Smooth muscle cell (in vitro differentiated cells): ENCODE results near the gene KLHL1. TPM values are rescaled to one million over a fixed set of nuclear protein-coding genes. Genes with fewer than 3 reads are reported as not detected.

ENCODE experiments used
- DNase-seq: peaks from one replicate; lab custom pipeline; 2025; ENCODE audit not compliant: unreplicated experiment; lab: John Stamatoyannopoulos, UW
- H2AFZ ChIP-seq: fragments of 200-600 bp; sonication (generic); 2 replicates; pipeline ENCODE4 v1.6.0; 2016; ENCODE audit warnings: antibody characterized with exemption, low read depth, mild to moderate bottlenecking
- H3F3A ChIP-seq: fragments of 200-600 bp; sonication (generic); 2 replicates; pipeline ENCODE4 v1.6.0; 2017; ENCODE audit warnings: antibody characterized with exemption, low read depth
- H3K27ac ChIP-seq: fragments of 200-600 bp; sonication (generic); 2 replicates; pipeline ENCODE4 v1.5.1; 2016; ENCODE audit warnings: low read depth, mild to moderate bottlenecking
- H3K27me3 ChIP-seq: fragments of 200-600 bp; sonication (generic); 2 replicates; pipeline ENCODE4 v1.6.1; 2016; ENCODE audit warnings: low read depth, mild to moderate bottlenecking
- H3K36me3 ChIP-seq: fragments of 200-600 bp; sonication (generic); 2 replicates; pipeline ENCODE4 v1.5.1; 2016; ENCODE audit warnings: low read depth
- H3K4me1 ChIP-seq: fragments of 200-600 bp; sonication (generic); 2 replicates; pipeline ENCODE4 v1.5.1; 2016; ENCODE audit warnings: low read depth
- H3K4me2 ChIP-seq: fragments of 200-600 bp; sonication (generic); 2 replicates; pipeline ENCODE4 v1.6.0; 2016; ENCODE audit warnings: mild to moderate bottlenecking
- H3K4me3 ChIP-seq: fragments of 200-600 bp; sonication (generic); 2 replicates; pipeline ENCODE4 v1.5.1; 2016; ENCODE audit warnings: mild to moderate bottlenecking
- H3K79me2 ChIP-seq: fragments of 200-600 bp; sonication (generic); 2 replicates; pipeline ENCODE4 v1.6.0; 2016; ENCODE audit warnings: low read depth, mild to moderate bottlenecking
- H3K9ac ChIP-seq: fragments of 200-600 bp; sonication (generic); 2 replicates; pipeline ENCODE4 v1.6.0; 2016; ENCODE audit warnings: low read depth
- H3K9me3 ChIP-seq: fragments of 200-600 bp; sonication (generic); replicated peaks from 2 replicates; pipeline ENCODE4 v1.5.1; 2016; ENCODE audit warnings: low read depth
- H4K20me1 ChIP-seq: fragments of 200-600 bp; sonication (generic); 2 replicates; pipeline ENCODE4 v1.6.0; 2016; ENCODE audit warnings: low read depth
- WGBS: methylation state at CpG from one replicate; pipeline ENCODE4 v1.1.7; 2016; ENCODE audit warnings: low lambda C conversion rate; 5-methylcytosine and 5-hydroxymethylcytosine counted together
- polyA plus RNA-seq: library from polyadenylated mRNA; unstranded; fragments of >200 nt; fragmentation: Nextera tagmentation; extraction: Ambion mirVana; gene quantifications from 2 replicates; pipeline ENCODE4 v1.2.1, GENCODE V29; 2016
- total RNA-seq: library from RNA; depleted of rRNA; stranded (reverse); fragments of >200 nt; gene quantifications from 2 replicates; pipeline ENCODE4 v1.2.3, GENCODE V29; 2014
- TF ChIP-seq, protein P1 (sequence below): fragments of 200-600 bp; sonication (generic); IDR thresholded peaks from 2 replicates; pipeline ENCODE4 v1.5.1; 2017; ENCODE audit warnings: borderline replicate concordance, mild to moderate bottlenecking, antibody characterized with exemption; ENCODE audit not compliant: insufficient read depth, poor library complexity, severe bottlenecking

Gene KLHL1
- total and polyA plus RNA-seq, 2 experiments from 2014 or later = not detected

DNA sequence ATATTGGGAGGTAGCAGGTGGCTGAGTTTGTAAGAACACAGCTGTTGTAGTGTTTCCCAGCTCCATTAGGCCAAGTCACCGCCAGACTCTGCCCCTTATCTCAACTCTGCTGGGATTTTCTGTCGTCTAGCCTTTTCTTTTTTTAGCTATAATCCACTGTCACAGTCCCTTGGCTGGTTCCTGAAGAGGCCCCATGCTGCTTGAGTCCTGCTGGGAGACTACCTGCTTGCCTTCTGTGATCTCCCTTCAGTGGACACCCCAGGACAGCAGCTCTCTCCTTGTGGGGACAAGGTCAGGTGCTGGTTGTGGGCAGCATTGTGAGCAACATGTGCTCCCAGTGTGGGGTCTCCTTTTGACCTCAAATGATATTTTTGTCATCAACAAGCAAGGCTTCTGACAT lies 195.6 kb downstream of the KLHL1 start:
- WGBS = 22% methylated on average over 2 of the region's 2 CpGs
- Histone ChIP-seq H3F3A (no peaks in the 10 kb centered on the region), H3K9me3 (no peaks in the 10 kb centered on the region), H3K9ac (no peak overlapping the region), H2AFZ (no peak overlapping the region), H4K20me1 (no peaks in the 10 kb centered on the region), H3K4me3 (no peak overlapping the region), H3K79me2 (no peaks in the 10 kb centered on the region), H3K4me1 (no peaks in the 10 kb centered on the region), H3K27ac (no peak overlapping the region), H3K4me2 (no peak overlapping the region), H3K27me3 (no peaks in the 10 kb centered on the region), H3K36me3 (no peaks in the 10 kb centered on the region)
- TF ChIP-seq, protein P1, sequence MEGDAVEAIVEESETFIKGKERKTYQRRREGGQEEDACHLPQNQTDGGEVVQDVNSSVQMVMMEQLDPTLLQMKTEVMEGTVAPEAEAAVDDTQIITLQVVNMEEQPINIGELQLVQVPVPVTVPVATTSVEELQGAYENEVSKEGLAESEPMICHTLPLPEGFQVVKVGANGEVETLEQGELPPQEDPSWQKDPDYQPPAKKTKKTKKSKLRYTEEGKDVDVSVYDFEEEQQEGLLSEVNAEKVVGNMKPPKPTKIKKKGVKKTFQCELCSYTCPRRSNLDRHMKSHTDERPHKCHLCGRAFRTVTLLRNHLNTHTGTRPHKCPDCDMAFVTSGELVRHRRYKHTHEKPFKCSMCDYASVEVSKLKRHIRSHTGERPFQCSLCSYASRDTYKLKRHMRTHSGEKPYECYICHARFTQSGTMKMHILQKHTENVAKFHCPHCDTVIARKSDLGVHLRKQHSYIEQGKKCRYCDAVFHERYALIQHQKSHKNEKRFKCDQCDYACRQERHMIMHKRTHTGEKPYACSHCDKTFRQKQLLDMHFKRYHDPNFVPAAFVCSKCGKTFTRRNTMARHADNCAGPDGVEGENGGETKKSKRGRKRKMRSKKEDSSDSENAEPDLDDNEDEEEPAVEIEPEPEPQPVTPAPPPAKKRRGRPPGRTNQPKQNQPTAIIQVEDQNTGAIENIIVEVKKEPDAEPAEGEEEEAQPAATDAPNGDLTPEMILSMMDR = no peak
- DNase-seq = no peak

DNA sequence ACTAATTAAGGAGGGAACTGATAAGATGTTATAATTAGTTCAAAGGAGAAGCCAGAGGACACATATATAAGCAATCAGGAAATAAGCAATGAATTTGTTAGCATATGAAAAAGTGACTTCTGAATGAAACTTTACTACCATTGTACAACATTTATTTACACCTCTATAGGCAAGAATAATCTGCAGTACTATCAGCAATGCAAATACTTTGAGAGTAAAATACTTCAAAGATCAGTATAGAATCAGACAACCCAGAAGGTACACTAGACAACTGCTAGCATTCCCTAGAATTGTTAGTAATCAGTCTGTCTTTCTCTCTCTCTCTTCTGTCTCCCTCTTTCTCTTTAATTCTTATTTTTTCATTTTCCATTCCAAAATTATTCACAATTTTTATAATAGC lies 197.5 kb downstream of the KLHL1 start:
- Histone ChIP-seq H3K27me3 (no peaks in the 10 kb centered on the region), H4K20me1 (no peaks in the 10 kb centered on the region), H3K4me3 (no peak overlapping the region), H3K4me1 (no peaks in the 10 kb centered on the region), H3K36me3 (no peaks in the 10 kb centered on the region), H3K9me3 (no peaks in the 10 kb centered on the region), H3F3A (no peaks in the 10 kb centered on the region), H3K27ac (no peak overlapping the region), H2AFZ (no peak overlapping the region), H3K4me2 (no peak overlapping the region), H3K79me2 (no peaks in the 10 kb centered on the region), H3K9ac (no peak overlapping the region)
- TF ChIP-seq, protein P1 = no peak
- no peak for DNase-seq

DNA sequence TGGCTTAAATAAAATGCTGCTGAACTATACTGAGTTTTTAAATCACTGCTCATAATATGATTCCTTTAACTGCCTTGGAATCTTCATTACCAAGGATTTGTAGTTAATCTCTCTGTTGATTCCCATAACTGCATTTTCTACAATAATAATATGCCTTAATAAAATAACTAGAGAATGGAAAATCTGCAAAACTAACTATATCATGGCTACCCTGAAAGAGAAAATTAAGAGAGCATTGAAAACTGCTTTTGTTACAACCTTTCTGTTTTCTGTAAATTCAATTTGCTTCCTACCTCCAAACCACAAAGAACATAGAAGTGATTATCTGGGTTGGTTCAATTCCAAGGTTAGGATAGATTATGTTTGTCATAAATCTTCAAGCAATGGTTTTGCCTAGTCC lies 203.5 kb downstream of the KLHL1 start:
- Histone ChIP-seq H3K27me3 (no peaks in the 10 kb centered on the region), H3F3A (no peaks in the 10 kb centered on the region), H3K4me2 (no peak overlapping the region), H3K9ac (no peak overlapping the region), H3K79me2 (no peaks in the 10 kb centered on the region), H3K27ac (no peak overlapping the region), H2AFZ (no peak overlapping the region), H4K20me1 (no peaks in the 10 kb centered on the region), H3K9me3 (no peaks in the 10 kb centered on the region), H3K36me3 (no peaks in the 10 kb centered on the region), H3K4me1 (no peaks in the 10 kb centered on the region), H3K4me3 (no peak overlapping the region)
- no peak for DNase-seq
- TF ChIP-seq, protein P1 = no peak

DNA sequence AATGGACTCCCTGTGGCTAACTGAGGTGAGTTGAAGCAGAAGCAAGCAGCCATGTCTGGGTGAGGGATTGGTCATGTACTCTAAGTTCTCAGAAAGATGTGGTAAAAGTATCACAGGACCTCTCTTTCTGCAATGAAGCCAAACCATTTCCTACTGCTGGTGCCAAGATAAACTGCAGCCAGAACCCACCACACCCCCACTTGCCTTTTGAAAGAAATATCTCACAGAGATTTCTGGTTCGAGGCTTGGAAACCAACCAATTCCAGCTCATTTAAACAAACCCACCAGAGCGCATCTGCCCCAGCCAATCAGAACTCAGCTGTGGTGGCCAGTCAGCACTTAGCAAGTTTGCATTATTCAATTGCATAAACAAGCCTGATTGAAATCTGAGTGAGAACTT lies 205.2 kb downstream of the KLHL1 start:
- TF ChIP-seq, protein P1 = no peak
- Histone ChIP-seq H3K79me2 (no peaks in the 10 kb centered on the region), H2AFZ (no peak overlapping the region), H3K4me1 (no peaks in the 10 kb centered on the region), H3K9ac (no peak overlapping the region), H3K4me2 (no peak overlapping the region), H4K20me1 (no peaks in the 10 kb centered on the region), H3K27me3 (no peaks in the 10 kb centered on the region), H3K36me3 (no peaks in the 10 kb centered on the region), H3K4me3 (no peak overlapping the region), H3K9me3 (no peaks in the 10 kb centered on the region), H3K27ac (no peak overlapping the region), H3F3A (no peaks in the 10 kb centered on the region)
- no peak for DNase-seq
- WGBS = 93% methylated on average over 2 of the region's 2 CpGs
